ENCODE measurements around the gene GNAT3.

Gene GNAT3

GRCh38 chr7:80463272-80463920 lies 48.5 kb downstream of the GNAT3 start:
- DNase-seq (ENCODE audit: low read depth in 3 of 3) = no peak

- no peak for DNase-seq (ENCODE audit: low read depth in 3 of 3)
Observed at GRCh38 chr7:80460857-80461256, 51.0 kb downstream of the GNAT3 start.

- DNase-seq (ENCODE audit: low read depth in 3 of 3) = no peak
Observed at GRCh38 chr7:80459776-80460510, 51.9 kb downstream of the GNAT3 start.

GRCh38 chr7:80458822-80459725 lies 52.8 kb downstream of the GNAT3 start:
- DNase-seq (ENCODE audit: low read depth in 3 of 3) = no peak

- no peak for DNase-seq (ENCODE audit: low read depth in 3 of 3)
Observed at GRCh38 chr7:80453699-80454340, 58.0 kb downstream of the GNAT3 start.

GRCh38 chr7:80450621-80451308 lies 61.1 kb downstream of the GNAT3 start:
- no peak for DNase-seq (ENCODE audit: low read depth in 3 of 3)

- no peak for DNase-seq (ENCODE audit: low read depth in 3 of 3)
Observed at GRCh38 chr7:80449836-80450235, 62.0 kb downstream of the GNAT3 start.

- DNase-seq (ENCODE audit: low read depth in 3 of 3) = no peak
Observed at GRCh38 chr7:80445351-80445750, 66.5 kb downstream of the GNAT3 start.

GRCh38 chr7:80444811-80445210 lies 67.1 kb downstream of the GNAT3 start:
- DNase-seq (ENCODE audit: low read depth in 3 of 3) = no peak

- DNase-seq (ENCODE audit: low read depth in 3 of 3) = no peak
Observed at GRCh38 chr7:80443325-80443724, 68.5 kb downstream of the GNAT3 start.

- no peak for DNase-seq (ENCODE audit: low read depth in 3 of 3)
Observed at GRCh38 chr7:80440883-80441282, 71.0 kb downstream of the GNAT3 start.

- DNase-seq (ENCODE audit: low read depth in 3 of 3) = no peak
Observed at GRCh38 chr7:80439894-80440821, 71.7 kb downstream of the GNAT3 start.

GRCh38 chr7:80435521-80435920 lies 76.3 kb downstream of the GNAT3 start:
- DNase-seq (ENCODE audit: low read depth in 3 of 3) = no peak

GRCh38 chr7:80434047-80434446 lies 77.8 kb downstream of the GNAT3 start:
- DNase-seq (ENCODE audit: low read depth in 3 of 3) = no peak

GRCh38 chr7:80432166-80432565 lies 79.7 kb downstream of the GNAT3 start:
- DNase-seq (ENCODE audit: low read depth in 3 of 3) = no peak

GRCh38 chr7:80429181-80429580 lies 82.7 kb downstream of the GNAT3 start:
- no peak for DNase-seq (ENCODE audit: low read depth in 3 of 3)

- DNase-seq (ENCODE audit: low read depth in 3 of 3) = no peak
Observed at GRCh38 chr7:80428161-80429054, 83.5 kb downstream of the GNAT3 start.

GRCh38 chr7:80427218-80427617 lies 84.6 kb downstream of the GNAT3 start:
- no peak for DNase-seq (ENCODE audit: low read depth in 3 of 3)

GRCh38 chr7:80420876-80421275 lies 91.0 kb downstream of the GNAT3 start:
- DNase-seq (ENCODE audit: low read depth in 3 of 3) = no peak
